HG02798 (cell line): ENCODE measurements around the gene CATSPER4.

ENCODE experiments used
- ATAC-seq: cut with Tn5 transposase; IDR thresholded peaks from one replicate; pipeline ENCODE4 v1.9.1; 2021; ENCODE audit warnings: mild to moderate bottlenecking; ENCODE audit not compliant: unreplicated experiment, poor library complexity

The CATSPER4 gene

DNA sequence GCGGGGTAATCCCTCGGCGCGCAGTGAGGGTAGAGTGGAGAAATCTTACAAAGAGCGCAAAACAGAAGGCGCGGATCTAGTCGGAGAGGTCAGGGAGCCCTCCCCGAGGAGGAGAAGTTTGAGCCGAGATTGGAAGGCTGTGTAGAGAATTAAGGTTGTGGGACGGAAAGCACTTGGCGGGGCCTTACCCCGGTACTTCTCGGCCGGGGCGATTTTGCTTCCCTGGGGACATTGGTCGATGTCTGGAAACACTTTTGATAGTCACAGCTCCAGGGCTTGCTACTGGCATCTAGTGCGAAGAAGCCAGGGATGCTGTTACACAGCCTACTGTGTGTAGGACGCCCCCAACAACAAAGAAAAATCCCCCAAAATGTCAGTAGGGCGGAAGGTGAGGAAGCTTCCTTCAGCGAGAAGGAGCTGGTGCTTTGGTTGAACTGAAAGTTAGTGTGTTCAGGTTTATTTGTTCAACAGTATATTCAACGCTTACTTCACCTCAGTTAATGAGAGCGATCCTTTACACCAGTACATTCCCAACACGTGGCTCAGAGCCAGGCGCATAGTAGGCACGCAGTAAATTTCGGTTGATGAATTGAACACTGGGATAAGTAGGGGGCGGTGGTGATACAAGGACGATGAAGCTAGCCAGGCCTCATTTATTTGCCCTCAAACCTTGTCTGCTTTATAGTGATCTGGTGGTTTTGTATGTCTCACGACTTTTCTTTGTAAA lies 44.4 kb downstream of the CATSPER4 start:
- no peak for ATAC-seq

DNA sequence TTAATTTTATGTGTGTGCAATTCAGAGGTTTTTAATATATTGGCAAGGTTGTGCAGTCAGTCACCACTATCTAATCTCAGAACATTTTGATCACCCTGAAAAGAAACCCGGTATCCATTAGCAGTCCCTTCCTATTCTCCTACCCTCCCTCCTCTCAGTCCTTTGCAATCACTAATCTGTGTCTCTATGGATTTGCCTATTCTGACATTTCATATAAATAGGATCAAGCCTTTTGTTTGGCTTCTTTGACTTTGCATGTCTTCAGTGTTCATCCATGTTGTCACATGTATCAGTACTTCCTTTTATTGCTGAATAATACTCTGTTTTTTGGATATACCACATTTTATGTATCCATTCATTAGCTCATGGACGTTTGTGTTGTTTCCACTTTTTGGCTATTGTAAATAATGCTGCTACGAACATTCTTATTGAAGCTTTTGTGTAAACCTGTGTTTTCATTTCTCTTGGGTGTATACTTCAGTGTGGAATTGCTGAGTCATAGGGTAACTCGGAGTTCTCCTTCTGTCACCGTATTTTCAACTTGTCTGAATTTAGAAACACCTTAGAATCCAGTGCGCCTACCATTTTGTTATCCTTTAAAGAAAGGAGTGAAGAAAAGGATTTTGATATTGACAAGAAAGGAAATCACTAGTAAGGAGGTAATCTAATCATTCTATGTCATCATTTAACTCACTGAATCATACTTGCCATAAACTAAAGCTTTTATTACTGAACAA lies 47.0 kb downstream of the CATSPER4 start:
- no peak for ATAC-seq

- no peak for ATAC-seq
These were observed 49.5 kb downstream of the CATSPER4 start for GRCh38 chr1:26239936-26240335.
